ENCODE results near the gene NKAIN2.

NKAIN2 gene

GRCh38 chr6:124869416-124869815 is 1065.8 kb downstream of the NKAIN2 start:
- Histone ChIP-seq H3K9me3 (ENCODE audit: control insufficient read depth in 2 of 2, low read length in 2 of 2) (no peaks in the 10 kb centered on the region), H3K27ac (ENCODE audit: low read length) (no peak overlapping the region), H3K36me3 (ENCODE audit: control insufficient read depth in 2 of 2, insufficient read depth in 2 of 2, low read length in 2 of 2) (no peaks in the 10 kb centered on the region), H3K27me3 (ENCODE audit: control insufficient read depth in 1 of 2, insufficient read depth in 2 of 2, low read length in 2 of 2) (no peaks in the 10 kb centered on the region), H3K9ac (ENCODE audit: low read length in 2 of 2) (no peak overlapping the region), H3K4me3 (ENCODE audit: low read length in 2 of 2) (no peak overlapping the region), H3K4me1 (ENCODE audit: control insufficient read depth, insufficient read depth, low read length) (no peaks in the 10 kb centered on the region)

GRCh38 chr6:124870611-124871459 is 1067.2 kb downstream of the NKAIN2 start:
- Histone ChIP-seq H3K9ac (ENCODE audit: low read length in 2 of 2) (no peak overlapping the region), H3K27ac (ENCODE audit: low read length) (no peak overlapping the region), H3K4me3 (ENCODE audit: low read length in 2 of 2) (no peak overlapping the region), H3K36me3 (ENCODE audit: control insufficient read depth in 2 of 2, insufficient read depth in 2 of 2, low read length in 2 of 2) (no peaks in the 10 kb centered on the region), H3K27me3 (ENCODE audit: control insufficient read depth in 1 of 2, insufficient read depth in 2 of 2, low read length in 2 of 2) (no peaks in the 10 kb centered on the region), H3K9me3 (ENCODE audit: control insufficient read depth in 2 of 2, low read length in 2 of 2) (no peaks in the 10 kb centered on the region), H3K4me1 (ENCODE audit: control insufficient read depth, insufficient read depth, low read length) (no peaks in the 10 kb centered on the region)

- Histone ChIP-seq H3K36me3 (ENCODE audit: control insufficient read depth in 2 of 2, insufficient read depth in 2 of 2, low read length in 2 of 2) (no peaks in the 10 kb centered on the region), H3K9me3 (ENCODE audit: control insufficient read depth in 2 of 2, low read length in 2 of 2) (no peaks in the 10 kb centered on the region), H3K4me1 (ENCODE audit: control insufficient read depth, insufficient read depth, low read length) (no peaks in the 10 kb centered on the region), H3K9ac (ENCODE audit: low read length in 2 of 2) (no peak overlapping the region), H3K27ac (ENCODE audit: low read length) (no peak overlapping the region), H3K4me3 (ENCODE audit: low read length in 2 of 2) (no peak overlapping the region), H3K27me3 (ENCODE audit: control insufficient read depth in 1 of 2, insufficient read depth in 2 of 2, low read length in 2 of 2) (no peaks in the 10 kb centered on the region)
Observed at GRCh38 chr6:124872361-124873065, 1068.8 kb downstream of the NKAIN2 start.

GRCh38 chr6:124873066-124873410 is 1069.4 kb downstream of the NKAIN2 start:
- Histone ChIP-seq H3K27me3 (ENCODE audit: control insufficient read depth in 1 of 2, insufficient read depth in 2 of 2, low read length in 2 of 2) (no peaks in the 10 kb centered on the region), H3K27ac (ENCODE audit: low read length) (no peak overlapping the region), H3K36me3 (ENCODE audit: control insufficient read depth in 2 of 2, insufficient read depth in 2 of 2, low read length in 2 of 2) (no peaks in the 10 kb centered on the region), H3K9me3 (ENCODE audit: control insufficient read depth in 2 of 2, low read length in 2 of 2) (no peaks in the 10 kb centered on the region), H3K4me3 (ENCODE audit: low read length in 2 of 2) (no peak overlapping the region), H3K9ac (ENCODE audit: low read length in 2 of 2) (no peak overlapping the region), H3K4me1 (ENCODE audit: control insufficient read depth, insufficient read depth, low read length) (no peaks in the 10 kb centered on the region)
